NB4 (cell line): ENCODE results near the gene SGMS1.
"Not testable (repeated sequence)": the region's sequence is repeated elsewhere in the genome, so short reads cannot be mapped to it uniquely, and the experiment has no call there.

Experiments used
- DNase-seq: peaks from one replicate; pipeline ENCODE4 v3.0.0; 2010; ENCODE audit warnings: low read depth
- H3K4me3 ChIP-seq: one replicate; pipeline ENCODE4 v1.5.1; 2011; ENCODE audit warnings: mild to moderate bottlenecking, low read depth, low read length, moderate library complexity
- CTCF ChIP-seq: IDR thresholded peaks from one replicate; pipeline ENCODE4 v1.5.1; 2012; ENCODE audit warnings: low read depth, low read length
- MAX ChIP-seq: IDR thresholded peaks from 2 replicates; pipeline ENCODE4 v1.6.1; 2011; ENCODE audit warnings: low read depth, low read length
- MYC ChIP-seq: IDR thresholded peaks from 2 replicates; pipeline ENCODE4 v1.6.1; 2011; ENCODE audit warnings: low read depth, low read length
- POLR2A ChIP-seq: IDR thresholded peaks from 2 replicates; pipeline ENCODE4 v1.6.1; 2011; ENCODE audit warnings: mild to moderate bottlenecking; ENCODE audit not compliant: insufficient read length; ENCODE audit errors: extremely low read depth

SGMS1 gene

GRCh38 chr10:50623663-50624412, at the start of gene SGMS1:
TSS of gene SGMS1 (minus strand) at chr10:50623956. CDS start at chr10:50344114, 279,842 bp downstream.
- peak within 1 kb of the TSS; percentile 84 for H3K4me3 ChIP-seq
- TF ChIP-seq POLR2A (peak; percentile 66), MYC (peak; percentile 6), CTCF (no peak)
- peak; percentile 93 for DNase-seq

GRCh38 chr10:50672152-50672551, 48.4 kb upstream of the SGMS1 start:
- DNase-seq = peak; percentile 38
- not testable (repeated sequence) for H3K4me3 ChIP-seq

GRCh38 chr10:50671645-50672044, 47.9 kb upstream of the SGMS1 start:
- not testable (repeated sequence) for H3K4me3 ChIP-seq, DNase-seq

GRCh38 chr10:50669957-50670356, 46.2 kb upstream of the SGMS1 start:
- H3K4me3 ChIP-seq, DNase-seq: not testable (repeated sequence)

GRCh38 chr10:50667353-50667752, 43.6 kb upstream of the SGMS1 start:
- H3K4me3 ChIP-seq, DNase-seq: not testable (repeated sequence)

GRCh38 chr10:50662420-50662819, 38.7 kb upstream of the SGMS1 start:
- not testable (repeated sequence) for DNase-seq, H3K4me3 ChIP-seq

GRCh38 chr10:50661563-50661962, 37.8 kb upstream of the SGMS1 start:
- not testable (repeated sequence) for DNase-seq, H3K4me3 ChIP-seq

GRCh38 chr10:50659865-50660730, 36.3 kb upstream of the SGMS1 start:
- peak; percentile 54 for TF ChIP-seq CTCF
- peak overlapping the region; percentile 62 for H3K4me3 ChIP-seq
- peak; percentile 66 for DNase-seq

GRCh38 chr10:50659016-50659864, 35.5 kb upstream of the SGMS1 start:
- DNase-seq = not testable (repeated sequence)
- H3K4me3 ChIP-seq = peak overlapping the region; percentile 62

- no peak for TF ChIP-seq CTCF
- TF ChIP-seq MAX = no peak
- TF ChIP-seq MYC = no peak
- no peak for TF ChIP-seq POLR2A
- no peak for DNase-seq
- H3K4me3 ChIP-seq = no peak overlapping the region
These were observed 34.4 kb upstream of the SGMS1 start for GRCh38 chr10:50658165-50658564.
